Effector CD4-positive, alpha-beta T cell (primary cell): ENCODE data around the gene PUS7L.
"Not testable (repeated sequence)": the region's sequence is repeated elsewhere in the genome, so short reads cannot be mapped to it uniquely, and the experiment has no call there.

Experiments
- DNase-seq: peaks from one replicate; pipeline ENCODE4 v3.0.0-alpha.2; 2020
- total RNA-seq: gene quantifications from one replicate; lab custom pipeline; 2026; lab: John Stamatoyannopoulos, UW

PUS7L gene
- 46.3 reads per million, percentile 66 among the genes with 10 or more reads in this experiment for total RNA-seq

- peak; percentile 93 for DNase-seq
Measured at GRCh38 chr12:43758728-43759563, at the start of gene PUS7L, which contains the start of gene IRAK4. TSS of gene PUS7L (minus strand) at chr12:43758790. CDS start at chr12:43755245, 3,545 bp downstream. TSS of gene IRAK4 (plus strand) at chr12:43758951. CDS start at chr12:43768112, 9,161 bp downstream.

- DNase-seq = no peak
Measured at GRCh38 chr12:43807386-43807785, 48.8 kb upstream of the PUS7L start.

- DNase-seq = no peak
Measured at GRCh38 chr12:43806737-43807072, 48.1 kb upstream of the PUS7L start.

- DNase-seq = peak; percentile 74
Measured at GRCh38 chr12:43805860-43806736, 47.5 kb upstream of the PUS7L start, which contains the start of gene TWF1. TSS of gene TWF1 (minus strand) at chr12:43806317. CDS start at chr12:43806245, 72 bp downstream.

GRCh38 chr12:43805149-43805859 lies 46.7 kb upstream of the PUS7L start:
- DNase-seq = no peak

GRCh38 chr12:43797561-43798217 lies 39.1 kb upstream of the PUS7L start:
- DNase-seq = no peak

- no peak for DNase-seq
Measured at GRCh38 chr12:43795716-43796280, 37.2 kb upstream of the PUS7L start.

- no peak for DNase-seq
Measured at GRCh38 chr12:43789941-43790340, 31.4 kb upstream of the PUS7L start.

GRCh38 chr12:43786899-43787693 lies 28.5 kb upstream of the PUS7L start:
- DNase-seq = no peak

- no peak for DNase-seq
Measured at GRCh38 chr12:43776498-43776897, 17.9 kb upstream of the PUS7L start.

GRCh38 chr12:43766291-43766690 lies 7.7 kb upstream of the PUS7L start:
- DNase-seq = no peak

GRCh38 chr12:43764528-43764927 lies 5.9 kb upstream of the PUS7L start:
- no peak for DNase-seq

GRCh38 chr12:43763769-43764168 lies 5.2 kb upstream of the PUS7L start:
- no peak for DNase-seq

- no peak for DNase-seq
Measured at GRCh38 chr12:43762596-43762995, 4.0 kb upstream of the PUS7L start.

- no peak for DNase-seq
Measured at GRCh38 chr12:43761500-43761899, 2.9 kb upstream of the PUS7L start.

GRCh38 chr12:43760396-43760795 lies 1.8 kb upstream of the PUS7L start:
- DNase-seq = no peak

- no peak for DNase-seq
Measured at GRCh38 chr12:43758247-43758727, 303 bp downstream of the PUS7L start.

GRCh38 chr12:43754015-43754414 lies 4.6 kb downstream of the PUS7L start:
- DNase-seq = no peak

GRCh38 chr12:43751360-43751759 lies 7.2 kb downstream of the PUS7L start:
- not testable (repeated sequence) for DNase-seq

- DNase-seq = no peak
Measured at GRCh38 chr12:43750814-43751213, 7.8 kb downstream of the PUS7L start.

- no peak for DNase-seq
Measured at GRCh38 chr12:43749016-43749415, 9.6 kb downstream of the PUS7L start.
